Endothelial cell (in vitro differentiated cells): ENCODE measurements around the gene PRR15. TPM values are rescaled to one million over a fixed set of nuclear protein-coding genes. Genes with fewer than 3 reads are reported as not detected.

ENCODE experiments used
- DNase-seq: peaks from one replicate; pipeline ENCODE4 v3.0.0; 2021; ENCODE audit warnings: low spot score
- H3K27ac Mint-ChIP-seq: one replicate; pipeline ENCODE4 v1.8.0; 2021; ENCODE audit warnings: mixed read lengths, inconsistent platforms; ENCODE audit not compliant: unreplicated experiment
- H3K27me3 Mint-ChIP-seq: one replicate; pipeline ENCODE4 v1.8.0; 2021; ENCODE audit warnings: mild to moderate bottlenecking, moderate library complexity, mixed read lengths, inconsistent platforms; ENCODE audit not compliant: unreplicated experiment
- H3K36me3 Mint-ChIP-seq: one replicate; pipeline ENCODE4 v1.8.0; 2021; ENCODE audit warnings: mild to moderate bottlenecking, low read depth, mixed read lengths, inconsistent platforms; ENCODE audit not compliant: unreplicated experiment
- H3K4me1 Mint-ChIP-seq: one replicate; pipeline ENCODE4 v1.8.0; 2021; ENCODE audit warnings: mild to moderate bottlenecking, mixed read lengths, inconsistent platforms; ENCODE audit not compliant: unreplicated experiment
- H3K4me3 Mint-ChIP-seq: one replicate; pipeline ENCODE4 v1.8.0; 2021; ENCODE audit warnings: mild to moderate bottlenecking, mixed read lengths, inconsistent platforms; ENCODE audit not compliant: unreplicated experiment
- H3K9me3 Mint-ChIP-seq: one replicate; pipeline ENCODE4 v1.8.0; 2021; ENCODE audit warnings: mixed read lengths, inconsistent platforms; ENCODE audit not compliant: unreplicated experiment
- CTCF ChIP-seq: fragments of 200-600 bp; sonication (generic); IDR thresholded peaks from one replicate; pipeline ENCODE4 v1.5.0; 2021; ENCODE audit warnings: antibody characterized with exemption; ENCODE audit not compliant: unreplicated experiment
- total RNA-seq: library from RNA; stranded (reverse); fragmentation: NEBNext Ultra II Directional; extraction: Animal tissue kit (Norgen Biotek cat#: 25700); gene quantifications from one replicate; pipeline ENCODE4 v1.2.1, GENCODE V29; 2021; ENCODE audit not compliant: unreplicated experiment

Gene PRR15
- total RNA-seq, 1 donor from 2014 or later = 2.9 TPM

- Mint-ChIP-seq H3K36me3 (no peaks in the 10 kb centered on the region), H3K4me1 (no peaks in the 10 kb centered on the region), H3K9me3 (no peaks in the 10 kb centered on the region), H3K27ac (no peak overlapping the region), H3K27me3 (no peaks in the 10 kb centered on the region), H3K4me3 (no peak overlapping the region)
- DNase-seq = no peak
- TF ChIP-seq CTCF = no peak
Observed at GRCh38 chr7:29548823-29549222, 14.8 kb upstream of the PRR15 start.

- no peak for DNase-seq
- no peaks in the 10 kb centered on the region for H3K9me3 Mint-ChIP-seq
- H3K4me1 Mint-ChIP-seq = no peaks in the 10 kb centered on the region
- peaks cover 3% of the 10 kb centered on the region for H3K27me3 Mint-ChIP-seq
- H3K4me3 Mint-ChIP-seq = no peak overlapping the region
- H3K27ac Mint-ChIP-seq = no peak overlapping the region
- no peak for TF ChIP-seq CTCF
- H3K36me3 Mint-ChIP-seq = no peaks in the 10 kb centered on the region
Observed at GRCh38 chr7:29552392-29552791, 11.2 kb upstream of the PRR15 start.

- DNase-seq = no peak
- no peaks in the 10 kb centered on the region for H3K9me3 Mint-ChIP-seq
- no peak overlapping the region for H3K27ac Mint-ChIP-seq
- no peaks in the 10 kb centered on the region for H3K4me1 Mint-ChIP-seq
- no peak for TF ChIP-seq CTCF
- H3K27me3 Mint-ChIP-seq = peaks cover 6% of the 10 kb centered on the region
- H3K36me3 Mint-ChIP-seq = no peaks in the 10 kb centered on the region
- no peak overlapping the region for H3K4me3 Mint-ChIP-seq
Observed at GRCh38 chr7:29555061-29555460, 8.6 kb upstream of the PRR15 start.

- no peak for TF ChIP-seq CTCF
- peaks cover 6% of the 10 kb centered on the region for H3K27me3 Mint-ChIP-seq
- H3K36me3 Mint-ChIP-seq = no peaks in the 10 kb centered on the region
- no peak overlapping the region for H3K4me3 Mint-ChIP-seq
- no peaks in the 10 kb centered on the region for H3K9me3 Mint-ChIP-seq
- no peak for DNase-seq
- no peaks in the 10 kb centered on the region for H3K4me1 Mint-ChIP-seq
- H3K27ac Mint-ChIP-seq = no peak overlapping the region
Observed at GRCh38 chr7:29556405-29557195, 7.0 kb upstream of the PRR15 start.

GRCh38 chr7:29557954-29558353 is 5.7 kb upstream of the PRR15 start:
- DNase-seq = no peak
- Mint-ChIP-seq H3K9me3 (no peaks in the 10 kb centered on the region), H3K36me3 (no peaks in the 10 kb centered on the region), H3K27ac (no peak overlapping the region), H3K27me3 (peaks cover 6% of the 10 kb centered on the region), H3K4me1 (no peaks in the 10 kb centered on the region), H3K4me3 (no peak overlapping the region)
- no peak for TF ChIP-seq CTCF
